ENCODE data around the gene HOXC9. TPM values are rescaled to one million over a fixed set of nuclear protein-coding genes. Genes with fewer than 3 reads are reported as not detected.

Gene HOXC9
- total RNA-seq, 1 donor from 2014 or later: 0.28 TPM

- no peak for DNase-seq (ENCODE audit: low spot score)
- Mint-ChIP-seq H3K27me3 (ENCODE audit: unreplicated experiment) (peaks cover 67% of the 10 kb centered on the region), H3K36me3 (ENCODE audit: low read depth, unreplicated experiment) (peaks cover 9% of the 10 kb centered on the region), H3K4me1 (ENCODE audit: unreplicated experiment) (peaks cover 20% of the 10 kb centered on the region), H3K27ac (ENCODE audit: unreplicated experiment) (no peak overlapping the region), H3K4me3 (ENCODE audit: unreplicated experiment) (no peak overlapping the region), H3K9me3 (ENCODE audit: unreplicated experiment) (no peaks in the 10 kb centered on the region)
- no peak for TF ChIP-seq CTCF (IDR thresholded peaks at IDR 0.05; ENCODE audit: unreplicated experiment)
Observed at GRCh38 chr12:54036620-54037359, 36.8 kb downstream of the HOXC9 start.

- Mint-ChIP-seq H3K4me3 (ENCODE audit: unreplicated experiment) (no peak overlapping the region), H3K4me1 (ENCODE audit: unreplicated experiment) (peaks cover 15% of the 10 kb centered on the region), H3K27ac (ENCODE audit: unreplicated experiment) (no peak overlapping the region)
Observed at GRCh38 chr12:54037360-54038283, 37.7 kb downstream of the HOXC9 start.

GRCh38 chr12:54038284-54038870, 38.4 kb downstream of the HOXC9 start:
- Mint-ChIP-seq H3K27ac (ENCODE audit: unreplicated experiment) (no peak overlapping the region), H3K36me3 (ENCODE audit: low read depth, unreplicated experiment) (peaks cover 9% of the 10 kb centered on the region), H3K27me3 (ENCODE audit: unreplicated experiment) (peaks cover 65% of the 10 kb centered on the region), H3K9me3 (ENCODE audit: unreplicated experiment) (no peaks in the 10 kb centered on the region), H3K4me3 (ENCODE audit: unreplicated experiment) (no peak overlapping the region), H3K4me1 (ENCODE audit: unreplicated experiment) (peaks cover 15% of the 10 kb centered on the region)
- DNase-seq (ENCODE audit: low spot score): no peak
- TF ChIP-seq CTCF (IDR thresholded peaks at IDR 0.05; ENCODE audit: unreplicated experiment): no peak

More at GRCh38 chr12:54037360-54038283, 37.7 kb downstream of the HOXC9 start:
- TF ChIP-seq CTCF (IDR thresholded peaks at IDR 0.05; ENCODE audit: unreplicated experiment): no peak
- no peaks in the 10 kb centered on the region for H3K9me3 Mint-ChIP-seq (ENCODE audit: unreplicated experiment)
- peaks cover 9% of the 10 kb centered on the region for H3K36me3 Mint-ChIP-seq (ENCODE audit: low read depth, unreplicated experiment)
- peaks cover 68% of the 10 kb centered on the region for H3K27me3 Mint-ChIP-seq (ENCODE audit: unreplicated experiment)
- no peak for DNase-seq (ENCODE audit: low spot score)

GRCh38 chr12:54038871-54039414, 39.0 kb downstream of the HOXC9 start:
- no peak for TF ChIP-seq CTCF (IDR thresholded peaks at IDR 0.05; ENCODE audit: unreplicated experiment)
- Mint-ChIP-seq H3K9me3 (ENCODE audit: unreplicated experiment) (no peaks in the 10 kb centered on the region), H3K36me3 (ENCODE audit: low read depth, unreplicated experiment) (peaks cover 11% of the 10 kb centered on the region), H3K4me1 (ENCODE audit: unreplicated experiment) (peaks cover 17% of the 10 kb centered on the region), H3K27me3 (ENCODE audit: unreplicated experiment) (peaks cover 64% of the 10 kb centered on the region), H3K27ac (ENCODE audit: unreplicated experiment) (no peak overlapping the region), H3K4me3 (ENCODE audit: unreplicated experiment) (no peak overlapping the region)
- DNase-seq (ENCODE audit: low spot score): no peak
